Raji (cell line): ENCODE results near the gene RPS6KC1.

Experiments used
- POLR2A ChIP-seq: IDR thresholded peaks from 2 replicates; pipeline ENCODE4 v1.6.1; 2011; ENCODE audit warnings: low read depth, low read length, control low read depth; ENCODE audit not compliant: insufficient read depth

Gene RPS6KC1

DNA sequence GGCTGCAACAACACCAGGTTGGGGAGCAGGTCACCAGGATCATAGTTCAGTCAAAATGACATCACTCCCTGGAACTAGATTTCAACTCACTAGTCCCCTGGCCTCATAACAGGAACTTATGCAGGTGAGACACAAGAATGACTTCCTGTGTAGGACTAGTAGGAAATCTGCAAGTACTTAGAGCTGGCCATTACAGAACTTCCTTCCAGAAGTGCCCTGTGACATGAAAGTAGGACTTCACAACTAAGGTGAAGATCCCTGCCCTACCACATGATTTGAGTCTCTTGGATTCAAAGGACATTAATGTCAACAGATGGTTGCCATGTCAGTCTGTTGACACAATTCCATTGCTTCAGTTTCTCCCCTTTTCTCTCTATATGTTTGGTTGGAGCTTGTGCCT lies 223.1 kb downstream of the RPS6KC1 start:
- no peak for TF ChIP-seq POLR2A

DNA sequence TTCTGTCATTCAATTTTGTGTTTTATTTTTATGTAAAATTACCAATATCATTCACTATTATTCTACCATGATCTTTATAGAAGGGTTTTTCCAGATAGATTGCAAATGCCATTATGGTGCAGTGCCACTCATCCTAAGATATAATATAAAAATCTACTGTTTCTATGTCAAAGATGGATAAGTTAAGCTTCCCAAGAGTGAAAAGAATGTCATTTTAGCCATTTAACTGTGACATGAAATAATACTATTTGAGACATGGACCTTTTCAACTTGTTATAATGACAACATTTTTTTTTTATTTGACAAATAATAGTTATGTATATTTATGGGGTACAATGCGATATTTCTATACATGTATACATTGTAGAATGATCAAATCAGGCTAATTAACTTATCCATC lies 224.3 kb downstream of the RPS6KC1 start:
- no peak for TF ChIP-seq POLR2A

DNA sequence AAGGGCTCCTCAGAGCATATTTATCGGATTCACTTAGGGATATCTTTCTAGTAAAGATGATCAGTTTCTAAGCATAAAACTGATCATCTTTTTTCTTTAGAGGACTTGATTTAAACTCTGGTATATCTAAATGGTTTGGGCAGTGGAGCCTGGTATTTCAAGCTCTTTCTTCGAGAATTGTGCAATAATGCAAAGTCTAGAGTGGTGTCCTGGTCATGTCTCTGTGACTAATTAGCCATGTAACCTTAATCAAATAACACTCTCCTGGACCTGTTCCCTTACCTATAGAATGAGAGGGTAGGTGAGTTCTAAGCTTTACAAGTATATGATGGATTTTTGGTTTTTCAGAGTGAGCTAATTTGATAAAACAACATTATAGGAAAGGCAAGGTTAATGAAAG lies 225.2 kb downstream of the RPS6KC1 start:
- TF ChIP-seq POLR2A: no peak

GRCh38 chr1:213277036-213277435 lies 226.0 kb downstream of the RPS6KC1 start:
- no peak for TF ChIP-seq POLR2A

DNA sequence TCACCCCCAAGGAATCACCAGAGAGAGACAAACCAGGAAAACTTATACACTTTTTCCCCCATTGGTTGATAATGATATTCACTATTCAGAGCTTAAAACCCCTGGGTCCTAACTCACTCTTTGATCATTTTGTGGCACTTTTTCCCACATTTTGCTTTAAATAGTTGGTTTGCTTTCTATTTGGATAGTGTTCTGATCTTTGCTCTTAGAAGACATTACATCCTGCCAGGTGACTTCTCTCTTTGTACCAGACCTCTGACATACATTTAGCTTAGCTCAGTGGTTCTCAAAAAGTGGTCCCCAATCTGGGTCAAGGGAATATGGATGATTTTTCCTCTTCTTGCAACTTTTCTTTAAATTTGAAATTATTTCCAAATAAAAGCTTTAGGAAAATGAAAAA lies 228.4 kb downstream of the RPS6KC1 start:
- TF ChIP-seq POLR2A: no peak

DNA sequence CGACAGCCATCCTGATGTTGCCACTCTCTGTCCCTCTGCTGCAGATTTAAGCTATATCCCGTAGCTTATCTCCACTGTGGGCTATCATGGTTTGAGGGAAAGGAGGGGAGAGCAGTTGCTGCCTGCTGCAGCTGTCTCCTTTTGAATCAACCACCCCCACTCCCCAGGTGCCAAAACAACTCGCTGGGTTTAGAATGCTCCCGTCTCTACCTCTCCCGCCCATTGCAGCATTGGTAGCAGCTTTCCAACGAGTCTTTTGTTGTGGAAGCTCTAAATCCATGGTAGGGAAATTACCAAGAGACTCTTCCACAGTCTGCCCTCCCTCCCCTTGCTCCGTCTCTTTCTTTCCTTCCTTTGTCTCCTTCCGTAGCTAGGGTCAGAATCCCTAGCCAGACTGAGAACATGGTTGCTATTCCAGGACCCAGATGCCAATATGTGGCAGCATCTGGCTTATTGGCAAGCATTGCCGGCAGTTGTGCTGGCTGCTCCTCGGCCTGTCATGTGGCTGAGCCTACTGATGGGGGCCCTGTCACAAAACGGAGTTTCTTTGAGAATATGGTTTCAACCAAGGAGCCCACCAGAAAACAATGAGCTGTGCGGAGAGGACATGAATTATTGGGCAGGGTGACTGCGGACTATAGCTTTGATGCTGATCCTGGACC lies 230.7 kb downstream of the RPS6KC1 start:
- no peak for TF ChIP-seq POLR2A

GRCh38 chr1:213284626-213285025 lies 233.6 kb downstream of the RPS6KC1 start:
- no peak for TF ChIP-seq POLR2A

GRCh38 chr1:213286235-213286634 lies 235.2 kb downstream of the RPS6KC1 start:
- TF ChIP-seq POLR2A: no peak

- no peak for TF ChIP-seq POLR2A
These were observed 236.9 kb downstream of the RPS6KC1 start for GRCh38 chr1:213287987-213288386.

- no peak for TF ChIP-seq POLR2A
These were observed 240.5 kb downstream of the RPS6KC1 start for GRCh38 chr1:213291526-213291925.

DNA sequence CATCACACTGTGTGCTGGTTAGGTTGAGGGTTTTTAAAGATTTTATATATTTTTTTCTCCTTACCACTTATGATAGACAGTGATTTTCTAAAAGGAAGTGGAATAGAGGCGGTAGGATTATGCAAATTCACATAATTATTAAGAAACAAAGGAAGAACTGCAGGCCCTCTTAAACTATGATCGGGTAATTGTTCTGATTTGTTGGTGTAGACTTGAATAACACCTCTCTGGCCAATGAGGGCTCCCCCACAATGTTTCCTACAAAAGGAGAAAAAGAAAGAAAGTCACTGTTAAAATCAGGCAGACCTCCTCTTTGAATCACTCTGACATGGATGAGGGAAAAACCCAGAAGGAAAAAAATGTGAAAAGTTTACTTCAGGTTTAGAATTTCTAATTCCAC lies 241.6 kb downstream of the RPS6KC1 start:
- TF ChIP-seq POLR2A: no peak

DNA sequence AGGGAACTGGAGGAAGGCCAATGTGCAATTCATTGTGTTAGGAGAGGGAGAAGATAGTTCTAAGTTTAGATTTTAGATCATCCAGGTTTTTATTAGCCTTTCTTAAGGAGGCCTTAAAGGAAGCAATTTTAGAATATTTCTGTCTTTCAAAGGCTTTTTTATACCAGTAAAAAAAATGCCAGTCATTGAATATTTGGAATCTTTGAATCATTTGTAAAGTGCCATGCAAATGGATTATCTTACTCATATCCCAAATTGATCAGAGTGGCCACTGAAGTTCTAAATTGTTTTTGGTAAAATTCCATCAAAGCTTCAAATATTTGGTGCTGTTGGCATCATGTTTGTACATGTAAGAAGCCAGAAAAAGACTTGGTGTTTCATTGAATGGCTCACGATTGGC lies 244.8 kb downstream of the RPS6KC1 start:
- TF ChIP-seq POLR2A: no peak

DNA sequence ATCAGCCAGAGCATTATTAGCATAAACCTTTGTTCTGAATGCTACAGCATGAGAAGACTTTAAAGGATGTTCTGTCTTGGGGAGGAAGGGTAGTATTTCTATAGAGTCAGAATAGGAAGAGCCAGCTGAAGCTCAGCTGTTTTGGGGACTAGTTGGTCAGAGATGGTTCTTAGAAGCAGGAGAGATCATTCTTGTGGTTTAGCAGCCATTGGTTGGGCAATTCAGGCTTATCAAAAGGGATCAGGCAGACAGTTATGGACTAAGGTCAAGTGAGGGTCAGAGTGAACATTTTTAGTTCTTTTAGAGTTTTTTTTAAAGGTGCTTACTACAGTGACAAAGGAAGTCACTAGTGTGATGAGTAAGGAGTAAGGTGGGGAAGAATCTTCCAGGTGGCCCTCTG lies 245.5 kb downstream of the RPS6KC1 start:
- no peak for TF ChIP-seq POLR2A

DNA sequence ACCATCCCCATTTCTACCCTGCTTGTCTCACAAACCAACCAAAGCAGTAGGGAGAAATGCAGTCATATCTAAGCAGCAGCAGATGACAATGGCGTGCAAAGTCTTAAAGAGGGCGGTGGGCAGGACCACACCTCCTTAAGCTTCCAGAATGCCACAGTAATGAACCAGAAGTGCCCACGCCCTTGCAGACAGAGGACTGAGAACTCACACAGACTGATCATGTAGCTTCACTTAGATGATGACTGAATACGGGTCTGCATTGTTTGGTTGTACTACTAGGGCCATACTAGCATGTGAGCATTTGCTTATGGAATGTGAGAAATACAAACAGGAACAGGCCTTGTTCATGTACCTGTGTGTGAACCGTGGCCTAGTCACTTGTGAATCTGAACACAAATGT lies 246.0 kb downstream of the RPS6KC1 start:
- TF ChIP-seq POLR2A: no peak

GRCh38 chr1:213300433-213300832 lies 249.4 kb downstream of the RPS6KC1 start:
- TF ChIP-seq POLR2A: no peak

- TF ChIP-seq POLR2A: no peak
These were observed 252.2 kb downstream of the RPS6KC1 start for GRCh38 chr1:213303286-213303685.

DNA sequence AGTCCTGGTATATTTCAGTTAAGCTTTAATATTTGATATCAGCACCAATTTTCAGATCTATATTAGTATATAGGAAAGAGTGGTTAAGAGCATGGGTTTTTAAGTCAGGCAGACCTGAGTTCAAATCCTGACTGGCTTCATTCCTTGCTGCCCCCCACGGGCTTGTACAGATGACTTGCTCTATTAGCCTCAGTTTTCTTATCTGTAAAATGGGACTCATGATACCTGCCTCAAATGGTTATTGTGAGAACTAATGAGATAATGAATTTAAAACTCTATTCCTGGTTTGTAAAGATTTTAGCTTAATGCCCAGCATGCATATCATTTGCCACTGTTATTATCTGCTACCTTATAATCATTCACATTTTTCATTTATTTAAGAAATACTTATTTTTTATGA lies 264.5 kb downstream of the RPS6KC1 start:
- TF ChIP-seq POLR2A: no peak

DNA sequence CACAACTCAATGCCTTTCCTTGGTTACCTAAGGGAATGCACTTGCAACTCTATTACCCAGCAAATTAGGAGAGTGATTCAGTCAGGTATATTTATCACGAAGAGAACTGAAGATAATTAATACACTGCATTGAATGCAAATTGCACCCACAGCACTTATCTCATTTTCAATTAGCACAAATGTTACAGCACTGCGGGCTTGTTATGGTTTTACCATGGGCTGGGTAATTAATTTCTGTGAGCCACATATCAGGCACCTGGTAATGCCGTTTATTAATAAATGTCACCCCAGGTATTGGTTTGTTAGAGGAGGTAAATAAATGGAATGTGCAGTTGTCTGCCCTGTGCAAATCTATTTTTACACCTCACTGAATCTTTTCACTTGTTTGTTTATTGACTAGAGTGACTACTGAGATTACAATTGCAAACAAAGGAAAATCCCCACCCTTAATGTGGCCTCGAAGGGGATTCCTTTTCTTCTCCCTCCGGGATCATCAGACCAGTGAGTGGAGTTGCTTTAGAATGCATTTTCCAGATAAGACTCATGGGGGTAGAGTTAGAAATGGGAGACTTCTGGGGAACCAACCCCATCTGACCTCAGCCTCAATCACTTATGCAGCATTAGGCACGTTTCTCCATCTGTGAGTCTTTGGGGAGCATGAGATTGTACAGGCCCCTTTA lies 269.3 kb downstream of the RPS6KC1 start:
- no peak for TF ChIP-seq POLR2A
